Thyroid gland (tissue), 4 donors: Measurements from ENCODE around the gene LLGL1.

ENCODE experiments used
- POLR2A ChIP-seq, 2 donors: fragments of 450-650 bp; IDR thresholded peaks; one replicate each; pipeline ENCODE4 v1.6.1; 2017; ENCODE audit warnings: antibody characterized with exemption in 2 of 2, mild to moderate bottlenecking in 2 of 2, moderate library complexity in 1 of 2
- TF ChIP-seq, protein P1 (sequence below), 6 experiments: fragments of 200-600 bp in 3 of 6; fragments of 450-650 bp in 3 of 6; sonication (generic) in 3 of 6; IDR thresholded peaks; one replicate each; pipeline ENCODE4 v1.5.1; 2016 to 2019; ENCODE audit warnings: antibody characterized with exemption in 6 of 6, mild to moderate bottlenecking in 2 of 6, inconsistent platforms in 1 of 6, moderate library complexity in 1 of 6

DNA sequence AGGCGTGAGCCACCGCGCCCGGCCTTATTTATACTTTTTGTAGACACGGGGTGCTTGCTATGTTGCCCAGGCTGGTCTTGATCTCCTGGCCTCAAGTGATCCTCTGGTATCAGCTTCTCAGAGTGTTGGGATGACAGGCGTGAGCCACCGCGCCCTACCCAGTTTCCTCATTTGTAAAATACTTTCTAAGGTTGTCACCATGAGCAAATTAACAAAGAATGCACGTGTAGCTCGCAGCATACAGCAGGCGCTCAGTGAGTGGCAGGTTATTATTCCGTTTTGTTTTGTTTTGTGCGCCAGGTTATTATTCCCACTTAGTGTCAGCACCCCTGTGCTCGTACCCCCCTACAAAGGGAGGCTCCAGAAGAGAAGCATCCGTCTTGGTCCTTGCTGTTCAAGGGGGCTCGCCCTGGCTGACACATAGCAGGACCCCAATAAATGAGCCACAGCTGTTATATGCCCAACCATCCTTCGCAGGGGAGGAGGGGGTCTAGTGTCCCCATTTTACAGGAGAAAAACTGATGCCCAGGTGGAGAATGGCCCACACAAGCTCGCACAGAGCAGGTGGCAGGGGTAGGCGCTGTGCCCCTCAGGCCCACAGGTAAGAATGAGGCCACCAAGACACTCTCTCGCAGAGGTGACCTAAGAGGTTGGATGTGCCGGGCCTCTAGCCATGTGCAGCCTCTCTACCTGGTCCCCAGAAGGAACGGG lies 34.3 kb downstream of the LLGL1 start:
- TF ChIP-seq, protein P1, sequence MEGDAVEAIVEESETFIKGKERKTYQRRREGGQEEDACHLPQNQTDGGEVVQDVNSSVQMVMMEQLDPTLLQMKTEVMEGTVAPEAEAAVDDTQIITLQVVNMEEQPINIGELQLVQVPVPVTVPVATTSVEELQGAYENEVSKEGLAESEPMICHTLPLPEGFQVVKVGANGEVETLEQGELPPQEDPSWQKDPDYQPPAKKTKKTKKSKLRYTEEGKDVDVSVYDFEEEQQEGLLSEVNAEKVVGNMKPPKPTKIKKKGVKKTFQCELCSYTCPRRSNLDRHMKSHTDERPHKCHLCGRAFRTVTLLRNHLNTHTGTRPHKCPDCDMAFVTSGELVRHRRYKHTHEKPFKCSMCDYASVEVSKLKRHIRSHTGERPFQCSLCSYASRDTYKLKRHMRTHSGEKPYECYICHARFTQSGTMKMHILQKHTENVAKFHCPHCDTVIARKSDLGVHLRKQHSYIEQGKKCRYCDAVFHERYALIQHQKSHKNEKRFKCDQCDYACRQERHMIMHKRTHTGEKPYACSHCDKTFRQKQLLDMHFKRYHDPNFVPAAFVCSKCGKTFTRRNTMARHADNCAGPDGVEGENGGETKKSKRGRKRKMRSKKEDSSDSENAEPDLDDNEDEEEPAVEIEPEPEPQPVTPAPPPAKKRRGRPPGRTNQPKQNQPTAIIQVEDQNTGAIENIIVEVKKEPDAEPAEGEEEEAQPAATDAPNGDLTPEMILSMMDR (IDR thresholded peaks at IDR 0.05) = no peak
- TF ChIP-seq POLR2A (IDR thresholded peaks at IDR 0.05) = no peak
